ENCODE measurements around the gene YBX2.

The YBX2 gene

GRCh38 chr17:7262935-7263800, 31.3 kb downstream of the YBX2 start (continued):
- no peak for TF ChIP-seq BCL11A (tag by site-specific recombination; IDR thresholded peaks at IDR 0.05; ENCODE audit: low read depth)
- no peak for TF ChIP-seq ZNF391 (tag by site-specific recombination; IDR thresholded peaks at IDR 0.05; ENCODE audit: borderline replicate concordance, low read depth)
- TF ChIP-seq ZNF776 (tag by site-specific recombination; IDR thresholded peaks at IDR 0.05; ENCODE audit: borderline replicate concordance): no peak
- TF ChIP-seq, protein P1, sequence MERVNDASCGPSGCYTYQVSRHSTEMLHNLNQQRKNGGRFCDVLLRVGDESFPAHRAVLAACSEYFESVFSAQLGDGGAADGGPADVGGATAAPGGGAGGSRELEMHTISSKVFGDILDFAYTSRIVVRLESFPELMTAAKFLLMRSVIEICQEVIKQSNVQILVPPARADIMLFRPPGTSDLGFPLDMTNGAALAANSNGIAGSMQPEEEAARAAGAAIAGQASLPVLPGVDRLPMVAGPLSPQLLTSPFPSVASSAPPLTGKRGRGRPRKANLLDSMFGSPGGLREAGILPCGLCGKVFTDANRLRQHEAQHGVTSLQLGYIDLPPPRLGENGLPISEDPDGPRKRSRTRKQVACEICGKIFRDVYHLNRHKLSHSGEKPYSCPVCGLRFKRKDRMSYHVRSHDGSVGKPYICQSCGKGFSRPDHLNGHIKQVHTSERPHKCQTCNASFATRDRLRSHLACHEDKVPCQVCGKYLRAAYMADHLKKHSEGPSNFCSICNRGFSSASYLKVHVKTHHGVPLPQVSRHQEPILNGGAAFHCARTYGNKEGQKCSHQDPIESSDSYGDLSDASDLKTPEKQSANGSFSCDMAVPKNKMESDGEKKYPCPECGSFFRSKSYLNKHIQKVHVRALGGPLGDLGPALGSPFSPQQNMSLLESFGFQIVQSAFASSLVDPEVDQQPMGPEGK (tag by site-specific recombination; IDR thresholded peaks at IDR 0.05): peak; percentile 19; the same call in 1 of the 2 replicates
- no peak for TF ChIP-seq ZNF10 (tag by site-specific recombination; IDR thresholded peaks at IDR 0.05)
- no peak for TF ChIP-seq ZNF174 (tag by site-specific recombination; IDR thresholded peaks at IDR 0.05)
- TF ChIP-seq REPIN1 (tag by site-specific recombination; IDR thresholded peaks at IDR 0.05; ENCODE audit: low read depth): no peak
- no peak for TF ChIP-seq TRIM28 (IDR thresholded peaks at IDR 0.05; ENCODE audit: borderline replicate concordance, low read length)
- TF ChIP-seq, protein P2, sequence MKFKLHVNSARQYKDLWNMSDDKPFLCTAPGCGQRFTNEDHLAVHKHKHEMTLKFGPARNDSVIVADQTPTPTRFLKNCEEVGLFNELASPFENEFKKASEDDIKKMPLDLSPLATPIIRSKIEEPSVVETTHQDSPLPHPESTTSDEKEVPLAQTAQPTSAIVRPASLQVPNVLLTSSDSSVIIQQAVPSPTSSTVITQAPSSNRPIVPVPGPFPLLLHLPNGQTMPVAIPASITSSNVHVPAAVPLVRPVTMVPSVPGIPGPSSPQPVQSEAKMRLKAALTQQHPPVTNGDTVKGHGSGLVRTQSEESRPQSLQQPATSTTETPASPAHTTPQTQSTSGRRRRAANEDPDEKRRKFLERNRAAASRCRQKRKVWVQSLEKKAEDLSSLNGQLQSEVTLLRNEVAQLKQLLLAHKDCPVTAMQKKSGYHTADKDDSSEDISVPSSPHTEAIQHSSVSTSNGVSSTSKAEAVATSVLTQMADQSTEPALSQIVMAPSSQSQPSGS (tag by site-specific recombination; IDR thresholded peaks at IDR 0.05; ENCODE audit: low read depth): no peak
- no peak for TF ChIP-seq ZNF394 (tag by site-specific recombination; IDR thresholded peaks at IDR 0.05; ENCODE audit: borderline replicate concordance)
- TF ChIP-seq KLF1 (tag by site-specific recombination; IDR thresholded peaks at IDR 0.05): peak; percentile 84
- TF ChIP-seq, protein P3, sequence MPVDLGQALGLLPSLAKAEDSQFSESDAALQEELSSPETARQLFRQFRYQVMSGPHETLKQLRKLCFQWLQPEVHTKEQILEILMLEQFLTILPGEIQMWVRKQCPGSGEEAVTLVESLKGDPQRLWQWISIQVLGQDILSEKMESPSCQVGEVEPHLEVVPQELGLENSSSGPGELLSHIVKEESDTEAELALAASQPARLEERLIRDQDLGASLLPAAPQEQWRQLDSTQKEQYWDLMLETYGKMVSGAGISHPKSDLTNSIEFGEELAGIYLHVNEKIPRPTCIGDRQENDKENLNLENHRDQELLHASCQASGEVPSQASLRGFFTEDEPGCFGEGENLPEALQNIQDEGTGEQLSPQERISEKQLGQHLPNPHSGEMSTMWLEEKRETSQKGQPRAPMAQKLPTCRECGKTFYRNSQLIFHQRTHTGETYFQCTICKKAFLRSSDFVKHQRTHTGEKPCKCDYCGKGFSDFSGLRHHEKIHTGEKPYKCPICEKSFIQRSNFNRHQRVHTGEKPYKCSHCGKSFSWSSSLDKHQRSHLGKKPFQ (tag by site-specific recombination; IDR thresholded peaks at IDR 0.05): no peak
- TF ChIP-seq FEZF1 (tag by site-specific recombination; IDR thresholded peaks at IDR 0.05): no peak
- TF ChIP-seq GLI4 (tag by site-specific recombination; IDR thresholded peaks at IDR 0.05): no peak
- TF ChIP-seq ZNF785 (tag by site-specific recombination; IDR thresholded peaks at IDR 0.05): no peak
- TF ChIP-seq ZBTB49 (tag by site-specific recombination; IDR thresholded peaks at IDR 0.05; ENCODE audit: low read depth): no peak
- no peak for TF ChIP-seq ZNF23 (tag by site-specific recombination; IDR thresholded peaks at IDR 0.05; ENCODE audit: borderline replicate concordance)
- TF ChIP-seq ZNF544 (tag by site-specific recombination; IDR thresholded peaks at IDR 0.05): no peak
- no peak for TF ChIP-seq ZFP3 (tag by site-specific recombination; IDR thresholded peaks at IDR 0.05; ENCODE audit: low read depth)
- no peak for TF ChIP-seq HOXA7 (CRISPR knock-in tag; IDR thresholded peaks at IDR 0.05; ENCODE audit: borderline replicate concordance)
- no peak for TF ChIP-seq ELK4 (IDR thresholded peaks at IDR 0.05; ENCODE audit: borderline replicate concordance, low read depth, low read length)
- TF ChIP-seq BCL6B (tag by site-specific recombination; IDR thresholded peaks at IDR 0.05): no peak; the same call in 1 of the 2 replicates
- TF ChIP-seq ZNF473 (tag by site-specific recombination; IDR thresholded peaks at IDR 0.05): no peak
- TF ChIP-seq, protein P4, sequence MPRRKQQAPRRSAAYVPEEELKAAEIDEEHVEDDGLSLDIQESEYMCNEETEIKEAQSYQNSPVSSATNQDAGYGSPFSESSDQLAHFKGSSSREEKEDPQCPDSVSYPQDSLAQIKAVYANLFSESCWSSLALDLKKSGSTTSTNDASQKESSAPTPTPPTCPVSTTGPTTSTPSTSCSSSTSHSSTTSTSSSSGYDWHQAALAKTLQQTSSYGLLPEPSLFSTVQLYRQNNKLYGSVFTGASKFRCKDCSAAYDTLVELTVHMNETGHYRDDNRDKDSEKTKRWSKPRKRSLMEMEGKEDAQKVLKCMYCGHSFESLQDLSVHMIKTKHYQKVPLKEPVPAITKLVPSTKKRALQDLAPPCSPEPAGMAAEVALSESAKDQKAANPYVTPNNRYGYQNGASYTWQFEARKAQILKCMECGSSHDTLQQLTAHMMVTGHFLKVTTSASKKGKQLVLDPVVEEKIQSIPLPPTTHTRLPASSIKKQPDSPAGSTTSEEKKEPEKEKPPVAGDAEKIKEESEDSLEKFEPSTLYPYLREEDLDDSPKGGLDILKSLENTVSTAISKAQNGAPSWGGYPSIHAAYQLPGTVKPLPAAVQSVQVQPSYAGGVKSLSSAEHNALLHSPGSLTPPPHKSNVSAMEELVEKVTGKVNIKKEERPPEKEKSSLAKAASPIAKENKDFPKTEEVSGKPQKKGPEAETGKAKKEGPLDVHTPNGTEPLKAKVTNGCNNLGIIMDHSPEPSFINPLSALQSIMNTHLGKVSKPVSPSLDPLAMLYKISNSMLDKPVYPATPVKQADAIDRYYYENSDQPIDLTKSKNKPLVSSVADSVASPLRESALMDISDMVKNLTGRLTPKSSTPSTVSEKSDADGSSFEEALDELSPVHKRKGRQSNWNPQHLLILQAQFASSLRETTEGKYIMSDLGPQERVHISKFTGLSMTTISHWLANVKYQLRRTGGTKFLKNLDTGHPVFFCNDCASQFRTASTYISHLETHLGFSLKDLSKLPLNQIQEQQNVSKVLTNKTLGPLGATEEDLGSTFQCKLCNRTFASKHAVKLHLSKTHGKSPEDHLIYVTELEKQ (tag by site-specific recombination; IDR thresholded peaks at IDR 0.05; ENCODE audit: borderline replicate concordance): 0 out of 2 replicates have a peak, but pooled peaks have one; percentile 30

Data from HEK293 (cell line).